HepG2 (cell line): Measurements from ENCODE around the gene CA9. TPM values are rescaled to one million over a fixed set of nuclear protein-coding genes. Genes with fewer than 3 reads are reported as not detected.

Experiments used
- CAMTA2 ChIP-seq: sonication (generic); formaldehyde crosslinking; IDR thresholded peaks from 2 replicates; pipeline ENCODE4 v1.4.0; 2020; ENCODE audit warnings: mild to moderate bottlenecking, missing genetic modification reagents, borderline replicate concordance
- DRAP1 ChIP-seq: IDR thresholded peaks from 2 replicates; pipeline ENCODE4 v1.6.1; 2016; ENCODE audit warnings: missing genetic modification reagents, missing compliant biosample characterization
- GABPB1 ChIP-seq: IDR thresholded peaks from 2 replicates; pipeline ENCODE4 v1.6.1; 2016; ENCODE audit warnings: mild to moderate bottlenecking, missing genetic modification reagents, moderate library complexity, missing compliant biosample characterization
- HMGXB4 ChIP-seq, 2 experiments: sonication (generic) in 1 of 2; formaldehyde crosslinking in 1 of 2; IDR thresholded peaks; 2 replicates each; pipeline versions ENCODE4 v1.4.0 to v1.6.1; 2018 to 2020; ENCODE audit warnings: missing genetic modification reagents in 2 of 2, borderline replicate concordance in 1 of 2, low read depth in 1 of 2, mild to moderate bottlenecking in 1 of 2, missing biosample characterization in 1 of 2
- MAFK ChIP-seq, 2 experiments: IDR thresholded peaks in 1 of 2; conservative IDR thresholded peaks in 1 of 2; 2 replicates each; pipeline ENCODE4 v1.6.1; 2011; ENCODE audit warnings: improper control_type of control experiment in 2 of 2, low read length in 2 of 2
- RAD21 ChIP-seq: fragments of 450-650 bp; formaldehyde crosslinking; IDR thresholded peaks from 2 replicates; pipeline ENCODE4 v1.5.0; 2020; ENCODE audit warnings: mild to moderate bottlenecking
- REPIN1 ChIP-seq: sonication (generic); formaldehyde crosslinking; IDR thresholded peaks from 2 replicates; pipeline ENCODE4 v1.8.0; 2022; ENCODE audit warnings: missing genetic modification reagents, low read depth, mild to moderate bottlenecking, borderline replicate concordance
- RNF219 ChIP-seq: sonication (generic); formaldehyde crosslinking; IDR thresholded peaks from 2 replicates; pipeline ENCODE4 v1.5.0; 2020; ENCODE audit warnings: mild to moderate bottlenecking, missing genetic modification reagents
- SRF ChIP-seq: IDR thresholded peaks from 2 replicates; pipeline ENCODE4 v1.6.1; 2011; ENCODE audit warnings: mild to moderate bottlenecking, low read depth, low read length, moderate library complexity
- STAG1 ChIP-seq: sonication (generic); formaldehyde crosslinking; IDR thresholded peaks from 2 replicates; pipeline ENCODE4 v1.4.0; 2020; ENCODE audit warnings: missing genetic modification reagents
- ZNF230 ChIP-seq: sonication (generic); formaldehyde crosslinking; IDR thresholded peaks from 2 replicates; pipeline ENCODE4 v1.4.0; 2020; ENCODE audit warnings: mild to moderate bottlenecking, missing genetic modification reagents
- ZNF574 ChIP-seq: sonication (generic); formaldehyde crosslinking; IDR thresholded peaks from 2 replicates; pipeline ENCODE4 v1.4.0; 2020; ENCODE audit warnings: missing genetic modification reagents
- ZNF788 ChIP-seq: sonication (generic); formaldehyde crosslinking; IDR thresholded peaks from 2 replicates; pipeline ENCODE4 v1.5.0; 2020; ENCODE audit warnings: mild to moderate bottlenecking, missing genetic modification reagents, borderline replicate concordance
- ZSCAN31 ChIP-seq: sonication (generic); formaldehyde crosslinking; IDR thresholded peaks from 2 replicates; pipeline ENCODE4 v1.5.0; 2020; ENCODE audit warnings: low read depth, mild to moderate bottlenecking, missing genetic modification reagents
- polyA plus RNA-seq, 8 experiments: library from polyadenylated mRNA; depleted of rRNA in 3 of 8; stranded (reverse) in 7 of 8; unstranded in 1 of 8; fragments of >200 nt; fragmentation: Illumina TruSeq in 4 of 8; extraction: Trizol in 4 of 8; gene quantifications; 2 replicates each; pipeline versions ENCODE4 v1.2.1 to v1.2.3, GENCODE V29; 2011 to 2016; ENCODE audit warnings: low read depth in 4 of 8, missing spikeins in 1 of 8, mixed read lengths in 1 of 8; ENCODE audit not compliant: insufficient read depth in 1 of 8
- total RNA-seq, 5 experiments: library from RNA; depleted of rRNA; stranded (reverse); fragments of >200 nt; fragmentation: Illumina TruSeq; extraction: Trizol; gene quantifications; 2 replicates each; pipeline ENCODE4 v1.2.3, GENCODE V29; 2016; ENCODE audit warnings: low read depth in 1 of 5
- TF ChIP-seq, protein P1 (sequence below): sonication (generic); formaldehyde crosslinking; IDR thresholded peaks from 2 replicates; pipeline ENCODE4 v1.8.0; 2022; ENCODE audit warnings: missing genetic modification reagents, mild to moderate bottlenecking, moderate library complexity, borderline replicate concordance
- TF ChIP-seq, protein P2 (sequence below): sonication (generic); formaldehyde crosslinking; IDR thresholded peaks from 2 replicates; pipeline ENCODE4 v1.5.1; 2020; ENCODE audit warnings: mild to moderate bottlenecking, moderate library complexity, missing genetic modification reagents

The CA9 gene
- total and polyA plus RNA-seq, 2 of the 13 experiments (the other 11 are each of a cell fraction or from before 2014, with no cell fraction given), result 0.13 to 152 TPM

GRCh38 chr9:35696520-35697215 is 22.9 kb downstream of the CA9 start (continued):
- TF ChIP-seq MAFK (conservative IDR thresholded peaks at IDR 0.05 in 1 of 2, IDR thresholded peaks at IDR 0.05 in 1 of 2; ENCODE audit: low read length in 2 of 2), result no peak
- TF ChIP-seq ZNF788 (CRISPR knock-in tag), result peak; percentile 22; the same call in 1 of the 2 replicates
- TF ChIP-seq REPIN1 (CRISPR knock-in tag), result 0 out of 2 replicates have a peak, but pooled peaks have one; percentile 50
- TF ChIP-seq, protein P1, sequence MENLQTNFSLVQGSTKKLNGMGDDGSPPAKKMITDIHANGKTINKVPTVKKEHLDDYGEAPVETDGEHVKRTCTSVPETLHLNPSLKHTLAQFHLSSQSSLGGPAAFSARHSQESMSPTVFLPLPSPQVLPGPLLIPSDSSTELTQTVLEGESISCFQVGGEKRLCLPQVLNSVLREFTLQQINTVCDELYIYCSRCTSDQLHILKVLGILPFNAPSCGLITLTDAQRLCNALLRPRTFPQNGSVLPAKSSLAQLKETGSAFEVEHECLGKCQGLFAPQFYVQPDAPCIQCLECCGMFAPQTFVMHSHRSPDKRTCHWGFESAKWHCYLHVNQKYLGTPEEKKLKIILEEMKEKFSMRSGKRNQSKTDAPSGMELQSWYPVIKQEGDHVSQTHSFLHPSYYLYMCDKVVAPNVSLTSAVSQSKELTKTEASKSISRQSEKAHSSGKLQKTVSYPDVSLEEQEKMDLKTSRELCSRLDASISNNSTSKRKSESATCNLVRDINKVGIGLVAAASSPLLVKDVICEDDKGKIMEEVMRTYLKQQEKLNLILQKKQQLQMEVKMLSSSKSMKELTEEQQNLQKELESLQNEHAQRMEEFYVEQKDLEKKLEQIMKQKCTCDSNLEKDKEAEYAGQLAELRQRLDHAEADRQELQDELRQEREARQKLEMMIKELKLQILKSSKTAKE (CRISPR knock-in tag), result no peak
- TF ChIP-seq, protein P2, sequence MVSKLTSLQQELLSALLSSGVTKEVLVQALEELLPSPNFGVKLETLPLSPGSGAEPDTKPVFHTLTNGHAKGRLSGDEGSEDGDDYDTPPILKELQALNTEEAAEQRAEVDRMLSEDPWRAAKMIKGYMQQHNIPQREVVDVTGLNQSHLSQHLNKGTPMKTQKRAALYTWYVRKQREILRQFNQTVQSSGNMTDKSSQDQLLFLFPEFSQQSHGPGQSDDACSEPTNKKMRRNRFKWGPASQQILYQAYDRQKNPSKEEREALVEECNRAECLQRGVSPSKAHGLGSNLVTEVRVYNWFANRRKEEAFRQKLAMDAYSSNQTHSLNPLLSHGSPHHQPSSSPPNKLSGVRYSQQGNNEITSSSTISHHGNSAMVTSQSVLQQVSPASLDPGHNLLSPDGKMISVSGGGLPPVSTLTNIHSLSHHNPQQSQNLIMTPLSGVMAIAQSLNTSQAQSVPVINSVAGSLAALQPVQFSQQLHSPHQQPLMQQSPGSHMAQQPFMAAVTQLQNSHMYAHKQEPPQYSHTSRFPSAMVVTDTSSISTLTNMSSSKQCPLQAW (CRISPR knock-in tag), result no peak
- TF ChIP-seq CAMTA2, result no peak
- TF ChIP-seq ZNF230 (CRISPR knock-in tag), result no peak
- TF ChIP-seq DRAP1 (CRISPR knock-in tag), result no peak
- TF ChIP-seq RNF219 (CRISPR knock-in tag), result no peak
- TF ChIP-seq ZNF574 (CRISPR knock-in tag), result 0 out of 2 replicates have a peak, but pooled peaks have one; percentile 39
- no peak for TF ChIP-seq GABPB1
- TF ChIP-seq HMGXB4 (CRISPR knock-in tag; IDR thresholded peaks at IDR 0.05; ENCODE audit: borderline replicate concordance in 1 of 2, low read depth in 1 of 2), result peak in 1 of 2 experiments; percentile 52; a peak in 1 of 4 replicates
- TF ChIP-seq SRF, result no peak
- peak; percentile 71 for TF ChIP-seq RAD21 (CRISPR knock-in tag)
- peak; percentile 61 for TF ChIP-seq STAG1 (CRISPR knock-in tag)
- no peak for TF ChIP-seq ZSCAN31 (CRISPR knock-in tag)
